Posterior vena cava (tissue), 2 donors: Measurements from ENCODE around the gene MAP4K2. TPM values are rescaled to one million over a fixed set of nuclear protein-coding genes. Genes with fewer than 3 reads are reported as not detected.
"Not testable (repeated sequence)": the region's sequence is repeated elsewhere in the genome, so short reads cannot be mapped to it uniquely, and the experiment has no call there.

ENCODE experiments used
- DNase-seq: peaks from one replicate; pipeline ENCODE4 v3.0.0-alpha.2; 2020; ENCODE audit warnings: low spot score
- intact Hi-C, 2 donors: fragments of 100-400 bp; cut with DNase I; formaldehyde crosslinking; loops; one replicate each; pipeline versions ENCODE4 v1.14.1 to v1.14.2; 2022 to 2023
- long read RNA-seq, 2 donors: library from polyadenylated mRNA; unstranded; transcript quantifications; one replicate each; pipeline ENCODE4 v2.0.0, GENCODE V29; 2020 to 2021
- total RNA-seq, 2 donors: library from RNA; stranded (reverse); fragmentation: NEBNext Ultra II Directional; extraction: Animal tissue kit (Norgen Biotek cat#: 25700); gene quantifications; one replicate each; pipeline ENCODE4 v1.2.1, GENCODE V29; 2021
- donor health status: DM: yes; HTN: yes; CAD: no.
- donor health status: DM: yes; HTN: yes; CAD: no.

Gene MAP4K2
- 10 to 100 TPM; 13.2 to 14.7 TPM for total RNA-seq
- long read RNA-seq, donor 1, full-length matches to known transcripts = 1 of 1 reads
- long read RNA-seq, donor 1, partial matches to known transcripts = 0 of 1 reads
- long read RNA-seq, donor 1, other reads (novel, unspliced or antisense) = 0 of 1 reads
- long read RNA-seq, donor 2, full-length matches to known transcripts = 6 of 32 reads
- long read RNA-seq, donor 2, partial matches to known transcripts = 20 of 32 reads
- long read RNA-seq, donor 2, other reads (novel, unspliced or antisense) = 6 of 32 reads

GRCh38 chr11:64803158-64803845 is at the start of gene MAP4K2:
Gene MAP4K2 (minus strand): TSS chr11:64803214. CDS start chr11:64803149, 65 bp downstream.
- intact Hi-C loops = no loop called here
- peak; percentile 95 for DNase-seq

- intact Hi-C loops = no loop called here
- DNase-seq = no peak
Observed at GRCh38 chr11:64851831-64852351, 48.9 kb upstream of the MAP4K2 start.

DNA sequence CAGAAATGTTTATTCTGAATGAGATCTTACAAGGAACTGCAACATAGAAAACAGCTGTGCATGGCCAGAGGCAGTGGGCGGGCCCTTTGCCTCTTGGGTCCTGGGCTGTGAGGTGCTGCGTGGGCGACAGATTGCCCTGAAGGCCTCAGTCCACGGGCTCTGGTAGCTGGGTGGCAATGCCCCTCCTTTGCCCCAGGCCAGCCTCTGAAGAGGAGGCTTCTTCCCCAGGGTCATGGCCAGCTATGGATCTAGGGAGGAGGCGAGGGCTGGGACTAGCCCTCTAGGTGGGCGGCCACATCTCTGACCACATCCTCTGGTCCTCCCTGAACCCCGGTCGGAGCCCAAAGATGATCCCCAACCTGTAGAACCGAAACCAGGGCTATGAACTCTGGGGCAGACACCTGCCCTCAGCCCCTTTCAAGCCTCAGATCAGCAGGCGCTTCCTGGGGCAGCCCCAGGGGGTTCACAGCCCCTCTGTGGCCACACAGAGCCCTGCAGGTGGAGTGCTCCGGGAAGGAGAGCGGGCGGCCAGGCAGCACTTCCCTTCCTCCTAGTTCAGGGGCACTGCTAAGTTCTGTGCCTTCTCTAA is 48.1 kb upstream of the MAP4K2 start:
- intact Hi-C loops = no loop called here
- DNase-seq = no peak

DNA sequence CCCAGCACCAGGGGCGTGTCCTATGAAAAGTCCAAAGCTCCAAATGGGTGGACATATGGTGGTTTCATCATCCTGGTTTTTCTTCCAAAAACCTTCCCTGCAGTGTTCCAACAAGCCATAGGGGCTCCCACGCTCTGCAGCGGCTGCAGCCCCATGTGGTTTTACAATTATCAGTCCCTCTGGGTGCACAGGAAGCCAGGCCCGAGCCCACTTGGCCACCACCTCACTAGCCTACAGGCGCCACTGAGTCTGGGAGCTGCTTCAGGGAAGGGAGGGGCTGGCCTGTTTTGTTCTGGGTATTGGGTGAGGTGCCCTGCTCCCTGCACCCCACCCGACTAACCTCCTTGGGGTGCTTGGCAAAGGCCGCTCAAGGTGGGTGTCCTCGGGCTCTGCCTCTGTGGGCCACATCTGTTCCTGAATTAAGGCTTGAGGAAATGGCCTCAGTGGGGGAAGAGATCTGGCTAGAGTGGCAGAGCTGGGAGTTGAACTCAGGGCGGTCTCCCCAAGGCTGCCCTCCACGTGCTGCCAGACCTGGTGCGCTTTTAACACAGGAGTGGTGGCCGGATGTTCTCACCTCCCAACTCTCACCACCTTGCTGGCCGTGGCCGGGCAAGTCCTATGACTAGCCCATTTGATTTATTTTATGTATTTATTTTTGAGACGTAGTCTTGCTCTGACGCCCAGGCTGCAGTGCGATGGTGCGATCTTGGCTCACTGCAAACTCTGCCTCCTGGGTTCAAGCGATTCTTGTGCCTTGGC is 46.8 kb upstream of the MAP4K2 start:
- DNase-seq = no peak
- intact Hi-C loops = loop anchor here in 1 of 2 donors (5.0 kb wide), 1 partner anchor 43 kb away; no protein-coding TSS in a partner anchor

GRCh38 chr11:64848826-64849597 is 46.0 kb upstream of the MAP4K2 start:
- intact Hi-C loops = loop anchor here in 1 of 2 donors (5.0 kb wide), 1 partner anchor 43 kb away; no protein-coding TSS in a partner anchor

GRCh38 chr11:64848214-64848825 is 45.3 kb upstream of the MAP4K2 start:
- no peak for DNase-seq
- intact Hi-C loops = loop anchor here in 1 of 2 donors (5.0 kb wide), 1 partner anchor 44 kb away; no protein-coding TSS in a partner anchor

More at GRCh38 chr11:64848826-64849597, 46.0 kb upstream of the MAP4K2 start:
- DNase-seq = no peak

DNA sequence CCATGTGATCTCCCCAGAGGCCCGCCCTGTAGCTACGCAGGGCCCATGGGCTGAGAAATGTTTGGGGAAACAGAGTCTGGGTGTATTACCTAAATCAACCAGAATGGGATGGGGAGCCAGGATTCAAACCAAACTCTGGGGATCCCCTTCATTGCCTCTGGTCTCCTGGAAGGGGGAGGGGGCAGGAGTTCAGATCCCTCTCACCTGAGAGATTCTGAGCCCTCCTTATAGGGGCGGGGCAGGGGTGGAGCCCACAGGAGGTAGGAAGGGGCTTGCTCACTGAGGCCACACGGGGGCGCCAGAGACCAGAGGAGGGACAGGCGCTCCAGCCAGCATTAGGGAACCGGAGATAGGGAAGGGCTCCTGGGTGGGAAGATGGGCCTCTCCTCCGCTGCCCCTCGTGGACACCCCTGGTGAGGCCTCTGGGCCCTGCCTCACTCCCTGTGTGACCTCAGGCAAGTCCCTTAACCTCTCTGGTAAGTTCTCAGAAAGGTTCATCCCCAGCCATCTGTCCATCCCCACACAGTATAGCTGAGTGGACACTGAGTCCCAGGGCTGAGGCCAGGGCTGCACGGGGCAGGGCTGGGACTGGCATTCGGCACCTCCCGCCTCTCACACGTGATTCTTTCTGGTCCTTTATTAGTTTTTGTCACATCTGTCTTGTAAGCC is 44.1 kb upstream of the MAP4K2 start:
- peak; percentile 98 for DNase-seq
- intact Hi-C loops = loop anchor here in 1 of 2 donors (5.0 kb wide), 1 partner anchor 45 kb away; no protein-coding TSS in a partner anchor

DNA sequence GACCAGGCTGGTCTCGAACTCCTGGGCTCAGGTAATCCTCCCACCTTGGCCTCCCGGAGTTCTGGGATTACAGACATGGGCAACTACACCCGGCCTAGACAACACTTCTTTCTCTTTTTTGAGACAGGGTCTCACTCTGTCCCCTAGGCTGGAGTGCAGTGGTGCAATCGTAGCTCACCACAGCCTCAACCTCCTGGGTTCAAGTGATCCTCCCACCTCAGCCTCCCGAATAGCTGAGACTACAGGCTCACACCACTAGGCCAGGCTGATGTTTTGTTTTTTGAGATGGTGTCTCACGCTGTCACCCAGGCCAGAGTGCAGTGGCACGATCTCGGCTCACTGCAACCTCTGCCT is 42.7 kb upstream of the MAP4K2 start:
- intact Hi-C loops = loop anchor here (2.0 to 5.0 kb wide), 2 partner anchors 47 to 49 kb away; no protein-coding TSS in a partner anchor
- DNase-seq = not testable (repeated sequence)

DNA sequence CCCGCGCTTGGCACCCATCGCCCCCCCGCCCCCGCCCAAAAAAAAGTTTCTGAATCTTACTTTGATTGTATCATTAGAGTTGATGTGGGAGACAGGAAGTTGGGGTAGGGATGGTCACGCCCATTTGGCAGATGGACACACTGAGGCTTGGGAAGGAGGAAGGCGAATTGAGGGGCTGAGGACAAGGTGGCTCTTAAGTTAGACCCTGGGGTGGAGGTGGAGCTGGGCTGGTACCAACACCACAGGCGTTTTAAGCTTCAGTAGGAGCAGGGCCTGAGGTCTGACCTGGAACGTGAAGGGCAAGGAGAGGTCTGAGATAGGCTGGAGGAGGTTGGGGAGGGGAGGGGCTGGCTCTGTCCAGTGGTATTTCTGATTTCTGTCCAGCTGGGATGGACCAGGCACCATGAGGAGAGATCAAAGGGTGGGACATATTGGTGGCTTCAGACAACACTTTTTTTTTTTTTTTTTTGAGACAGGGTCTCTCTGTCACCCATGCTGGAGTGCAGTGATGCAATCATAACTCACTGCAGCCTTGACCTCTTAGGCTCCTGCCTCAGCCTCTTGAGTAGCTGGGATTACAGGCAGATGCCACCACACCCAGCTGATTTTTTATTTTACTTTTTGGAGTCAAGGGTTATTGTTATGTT is 42.2 kb upstream of the MAP4K2 start:
- intact Hi-C loops = loop anchor here (2.0 to 5.0 kb wide), 2 partner anchors 47 to 50 kb away; no protein-coding TSS in a partner anchor
- DNase-seq = no peak

DNA sequence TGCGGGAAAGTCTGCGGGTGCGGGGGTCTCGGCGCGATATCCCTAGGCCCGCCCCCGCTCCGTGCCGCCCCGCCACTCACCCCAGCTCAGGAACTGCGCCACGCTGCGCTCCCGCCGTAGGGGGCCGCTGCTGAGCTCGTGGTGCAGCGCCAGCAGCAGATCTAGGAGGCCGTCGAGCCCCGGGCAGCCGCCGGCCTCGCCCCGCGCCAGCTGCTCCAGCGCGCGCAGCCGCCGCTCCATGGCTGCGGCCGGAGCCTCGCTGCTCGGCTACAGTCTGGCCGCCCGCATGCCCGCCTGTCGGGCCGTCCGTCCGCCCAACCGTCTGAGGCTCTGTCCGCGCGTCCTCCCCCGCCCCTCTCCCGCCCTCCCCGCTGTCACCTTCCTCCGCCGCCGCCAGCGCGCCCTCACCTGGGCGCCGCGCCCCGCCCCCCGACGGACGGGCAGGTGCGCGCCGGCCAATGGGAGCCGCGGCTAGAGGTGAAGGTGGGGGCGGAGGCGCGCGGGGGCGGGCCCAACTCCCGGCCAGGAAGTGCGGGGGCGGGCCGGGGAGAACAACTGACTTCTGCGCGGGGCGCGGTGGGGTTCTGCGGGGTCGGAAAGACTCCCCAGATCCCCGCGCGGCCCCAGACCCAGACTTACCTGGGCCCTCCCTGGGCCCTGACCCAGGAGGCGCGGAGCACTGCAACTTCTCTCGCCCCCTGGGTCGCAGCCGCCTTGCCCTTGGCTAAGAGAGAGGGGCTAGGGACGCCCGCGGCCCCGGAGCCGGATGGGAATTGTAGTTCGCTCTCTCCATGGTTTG is 41.5 kb upstream of the MAP4K2 start, which contains the start of gene CDC42BPG:
Gene CDC42BPG (minus strand): TSS at position 324 of the 799 bp plus-strand sequence. CDS start 84 bp downstream, at position 240.
- DNase-seq = no peak
- intact Hi-C loops = loop anchor here (2.0 to 5.0 kb wide), 2 partner anchors 48 to 50 kb away; no protein-coding TSS in a partner anchor

DNA sequence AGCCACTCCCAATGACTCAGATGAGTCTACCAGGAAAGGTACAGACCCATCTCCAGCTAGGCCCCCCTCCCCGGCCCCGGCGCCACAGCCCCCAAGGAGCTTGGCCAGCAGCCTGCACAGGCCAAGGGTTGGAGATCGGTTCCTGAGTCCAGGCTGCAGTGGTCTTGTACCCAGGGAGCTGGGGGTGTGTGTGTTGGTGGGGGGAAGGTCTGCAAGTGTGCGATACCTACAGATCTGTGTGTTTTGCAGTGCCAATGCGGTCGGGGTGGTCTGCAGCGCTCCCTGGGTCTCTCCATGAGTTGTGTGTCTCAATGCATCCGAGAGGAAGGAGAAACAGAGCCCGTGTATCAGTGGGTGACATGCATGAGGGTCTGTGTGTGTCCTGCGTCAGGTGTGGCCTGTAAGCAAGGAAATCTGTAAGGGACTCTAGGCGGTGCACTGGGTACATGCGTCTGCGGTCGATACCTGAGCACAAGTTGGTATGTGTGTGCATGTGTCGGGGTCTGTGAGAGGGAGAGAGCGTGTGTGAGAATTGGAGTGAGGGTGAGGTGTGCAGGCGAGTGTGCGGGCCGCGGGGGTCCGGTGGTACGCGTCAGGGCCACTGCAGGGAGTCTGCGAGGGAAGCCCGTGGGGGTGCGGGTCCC is 40.8 kb upstream of the MAP4K2 start:
- intact Hi-C loops = loop anchor here in 1 of 2 donors (2.0 kb wide), 1 partner anchor 51 kb away; no protein-coding TSS in a partner anchor
- DNase-seq = no peak

GRCh38 chr11:64842851-64843685 is 40.1 kb upstream of the MAP4K2 start:
- intact Hi-C loops = no loop called here
- DNase-seq = no peak

DNA sequence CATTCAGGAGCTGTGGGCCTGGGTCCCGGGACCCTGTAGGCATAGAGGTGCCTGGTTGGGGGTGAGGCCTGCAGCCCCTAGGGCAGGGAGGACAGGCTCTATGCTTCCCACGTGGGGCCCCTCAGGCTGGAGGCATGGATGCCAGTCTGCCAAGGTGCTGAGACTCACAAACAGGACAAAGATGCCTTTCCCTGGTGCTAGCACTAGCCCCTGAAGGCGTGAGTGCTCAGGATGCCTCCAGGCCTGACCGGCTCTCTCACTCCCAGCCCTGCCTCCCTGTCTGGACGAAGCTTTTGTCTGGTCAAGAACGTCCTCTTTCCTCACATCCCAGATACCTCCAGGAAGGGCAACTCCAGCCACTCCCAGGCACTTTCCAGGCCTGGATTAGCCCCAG is 39.3 kb upstream of the MAP4K2 start:
- no peak for DNase-seq
- intact Hi-C loops = no loop called here

- intact Hi-C loops = no loop called here
- DNase-seq = no peak
Observed at GRCh38 chr11:64841592-64842365, 38.8 kb upstream of the MAP4K2 start.
